EH (cell line): ENCODE data around the gene MYL6B.
A peak's percentile ranks its signal among the peaks of the same experiment; 100 is the strongest.

Experiments used
- DNase-seq: peaks from one replicate; pipeline ENCODE4 v3.0.0-alpha.2; 2015; ENCODE audit warnings: low read depth

MYL6B gene

DNA sequence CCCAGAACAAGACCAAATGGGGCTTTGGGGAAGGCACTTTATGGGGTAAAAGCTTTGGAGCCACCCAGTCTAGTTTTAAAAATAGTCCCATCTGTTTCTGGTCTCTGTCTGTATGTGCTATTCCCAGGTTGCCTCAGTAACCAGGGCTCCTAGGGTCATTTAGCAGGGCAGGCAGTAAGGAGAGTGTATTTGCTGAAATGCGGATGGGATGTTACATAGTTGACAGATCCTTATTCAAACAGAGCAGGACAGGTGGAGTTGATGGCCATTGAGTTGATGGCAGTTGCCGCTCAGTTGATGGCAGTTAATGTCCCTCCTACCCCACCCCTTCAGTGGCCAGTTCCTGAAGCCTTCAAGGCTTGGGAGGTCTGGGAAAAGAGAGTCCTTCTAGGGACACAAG, 29.8 kb upstream of the MYL6B start:
- no peak for DNase-seq

DNA sequence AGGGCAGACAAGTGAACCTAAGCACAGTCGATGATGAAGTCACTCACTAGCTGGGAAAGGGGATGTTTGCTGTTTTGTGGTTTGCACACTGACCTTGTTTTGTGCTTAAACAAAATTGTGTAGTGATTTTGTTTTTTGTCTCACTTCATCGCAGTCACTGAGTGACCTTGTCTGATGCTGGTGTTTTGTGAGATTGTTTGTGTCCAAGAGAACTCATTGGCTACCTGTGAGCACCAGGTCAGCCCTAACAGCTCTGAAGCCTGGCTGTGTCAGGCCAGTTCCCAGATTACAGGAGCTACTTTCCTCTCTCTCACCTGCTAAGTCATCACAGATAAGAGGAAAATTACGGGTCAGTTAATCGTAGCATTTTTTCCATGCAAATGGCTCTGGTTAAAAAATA, 28.3 kb upstream of the MYL6B start:
- DNase-seq: no peak

GRCh38 chr12:56126732-56127239, 25.6 kb upstream of the MYL6B start:
- DNase-seq: no peak

DNA sequence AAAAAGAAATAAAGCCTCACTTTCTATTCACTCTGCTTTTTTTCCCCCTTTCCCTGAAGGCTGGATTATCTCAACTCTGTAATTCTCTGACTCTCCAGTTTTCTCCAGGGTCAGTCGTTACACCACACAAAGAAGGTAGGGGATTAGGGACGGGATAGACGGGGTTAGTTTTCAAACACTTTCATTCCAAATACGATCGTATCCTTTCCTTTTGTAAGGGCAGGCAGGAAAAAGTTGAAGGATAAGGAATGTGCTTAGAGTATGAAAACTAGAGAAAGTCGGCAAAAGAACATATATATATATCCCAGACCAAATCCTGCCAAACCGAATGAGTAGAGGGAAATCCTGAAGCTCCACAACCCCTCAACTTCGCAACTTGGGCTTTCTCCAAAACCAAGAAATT, 24.9 kb upstream of the MYL6B start:
- no peak for DNase-seq

GRCh38 chr12:56127888-56128669, 24.3 kb upstream of the MYL6B start, which contains the start of gene ESYT1:
TSS of gene ESYT1 (plus strand) at chr12:56128267. CDS start at chr12:56128320, 53 bp downstream.
- DNase-seq: peak; percentile 100

DNA sequence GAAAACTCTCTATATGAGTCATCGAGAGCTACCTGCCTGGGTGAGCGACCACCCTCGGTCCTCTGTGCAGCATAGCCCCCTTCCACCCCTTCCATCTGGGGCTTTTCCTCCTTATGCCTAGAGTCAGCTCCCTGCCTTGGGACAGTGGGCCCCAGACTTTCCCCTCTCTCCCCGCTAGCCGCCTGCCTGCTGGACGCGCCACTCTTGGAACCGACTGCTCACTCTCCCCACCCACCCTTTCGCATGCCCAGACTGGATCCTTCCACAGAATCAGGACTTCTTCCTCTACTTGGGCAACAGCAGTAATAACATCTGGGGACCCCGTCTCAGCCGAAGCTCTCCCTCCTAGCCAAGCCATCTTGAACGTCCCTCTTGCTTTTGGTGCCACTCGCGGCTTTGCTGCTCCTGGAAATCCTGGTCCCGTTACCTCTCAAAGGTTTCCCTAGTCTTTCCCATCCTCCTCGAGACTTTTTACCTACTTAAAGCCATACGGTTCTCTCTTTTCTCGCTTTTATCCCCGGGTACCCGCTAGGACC, 23.6 kb upstream of the MYL6B start:
- peak; percentile 32 for DNase-seq

DNA sequence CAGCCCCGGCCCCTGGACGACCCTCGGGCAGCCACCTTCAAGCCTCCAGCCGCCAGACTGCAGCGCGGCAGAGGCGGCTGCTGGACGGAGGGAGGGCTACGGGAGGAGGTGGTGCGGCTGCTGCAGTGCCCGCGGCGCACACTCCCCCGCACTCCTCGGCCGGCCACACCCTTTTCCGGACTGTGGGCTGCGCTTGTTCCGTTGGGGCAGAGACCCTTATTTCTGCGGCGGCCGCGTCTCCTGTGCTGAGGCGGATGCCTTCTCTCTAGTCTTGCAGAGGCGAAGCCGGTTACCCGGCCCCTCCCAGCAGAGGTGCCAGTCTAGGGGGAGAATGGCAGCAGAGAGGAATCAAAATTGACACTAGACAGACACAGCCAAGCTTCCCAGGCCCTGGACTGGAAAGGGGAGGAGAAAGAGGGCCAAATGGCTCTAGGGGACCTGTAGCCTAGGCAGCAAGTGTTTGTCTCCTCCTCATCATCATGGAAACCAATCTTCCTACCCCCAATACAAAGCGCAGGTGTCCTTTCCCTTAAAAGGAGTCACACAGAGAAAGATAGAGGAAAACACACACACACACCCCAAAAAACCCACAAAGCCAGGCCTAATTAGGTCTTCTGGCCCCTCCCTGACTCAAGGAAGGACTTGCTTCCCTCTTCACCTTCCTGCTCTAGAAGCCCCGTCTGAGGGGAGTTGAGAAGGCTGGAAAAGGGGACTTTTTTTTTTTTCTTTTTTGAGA, 23.0 kb upstream of the MYL6B start:
- DNase-seq: peak; percentile 70

DNA sequence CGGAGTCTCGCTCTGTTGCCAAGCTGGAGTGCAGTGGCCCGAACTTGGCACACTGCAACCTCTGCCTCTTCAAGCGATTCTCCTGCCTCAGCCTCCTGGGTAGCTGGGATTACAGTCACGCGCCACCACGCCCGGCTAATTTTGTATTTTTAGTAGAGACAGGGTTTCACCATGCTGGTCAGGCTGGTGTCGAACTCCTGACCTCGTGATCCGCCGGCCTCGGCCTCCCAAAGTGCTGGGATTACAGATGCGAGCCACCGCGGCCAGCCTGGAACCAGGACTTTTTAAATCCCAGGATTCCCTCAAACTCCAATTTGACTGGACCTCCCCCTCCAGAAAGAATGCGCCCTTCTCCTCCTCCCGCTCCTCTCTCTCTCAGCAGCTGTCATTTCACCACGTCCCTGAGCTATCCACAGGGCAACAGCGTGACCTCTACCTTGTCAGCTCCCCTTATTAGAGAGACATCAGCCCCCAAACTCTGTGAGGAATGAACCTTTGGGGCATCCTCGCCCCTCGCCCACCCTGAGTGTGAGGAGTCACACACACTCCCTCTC, 22.4 kb upstream of the MYL6B start:
- no peak for DNase-seq

- DNase-seq: no peak
Measured at GRCh38 chr12:56130876-56131275, 21.5 kb upstream of the MYL6B start.

DNA sequence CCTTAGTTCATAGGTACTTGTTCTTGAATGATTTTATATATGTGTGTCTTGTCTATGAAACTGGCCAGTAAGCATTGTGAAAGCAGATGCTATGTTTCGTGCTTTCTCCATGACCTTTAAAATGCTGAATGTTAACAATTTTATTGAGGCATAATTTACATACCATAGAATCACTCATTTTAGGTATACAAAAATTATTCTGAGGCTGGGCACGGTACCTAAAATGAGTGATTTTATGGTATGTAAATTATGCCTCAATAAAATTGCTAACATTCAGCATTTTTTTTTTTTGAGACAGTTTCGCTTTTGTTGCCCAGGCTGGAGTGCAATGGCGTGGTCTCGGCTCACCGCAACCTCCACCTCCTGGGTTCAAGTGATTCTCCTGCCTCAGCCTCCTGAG, 17.5 kb upstream of the MYL6B start:
- no peak for DNase-seq

- DNase-seq: no peak
Measured at GRCh38 chr12:56137853-56138571, 14.4 kb upstream of the MYL6B start.

DNA sequence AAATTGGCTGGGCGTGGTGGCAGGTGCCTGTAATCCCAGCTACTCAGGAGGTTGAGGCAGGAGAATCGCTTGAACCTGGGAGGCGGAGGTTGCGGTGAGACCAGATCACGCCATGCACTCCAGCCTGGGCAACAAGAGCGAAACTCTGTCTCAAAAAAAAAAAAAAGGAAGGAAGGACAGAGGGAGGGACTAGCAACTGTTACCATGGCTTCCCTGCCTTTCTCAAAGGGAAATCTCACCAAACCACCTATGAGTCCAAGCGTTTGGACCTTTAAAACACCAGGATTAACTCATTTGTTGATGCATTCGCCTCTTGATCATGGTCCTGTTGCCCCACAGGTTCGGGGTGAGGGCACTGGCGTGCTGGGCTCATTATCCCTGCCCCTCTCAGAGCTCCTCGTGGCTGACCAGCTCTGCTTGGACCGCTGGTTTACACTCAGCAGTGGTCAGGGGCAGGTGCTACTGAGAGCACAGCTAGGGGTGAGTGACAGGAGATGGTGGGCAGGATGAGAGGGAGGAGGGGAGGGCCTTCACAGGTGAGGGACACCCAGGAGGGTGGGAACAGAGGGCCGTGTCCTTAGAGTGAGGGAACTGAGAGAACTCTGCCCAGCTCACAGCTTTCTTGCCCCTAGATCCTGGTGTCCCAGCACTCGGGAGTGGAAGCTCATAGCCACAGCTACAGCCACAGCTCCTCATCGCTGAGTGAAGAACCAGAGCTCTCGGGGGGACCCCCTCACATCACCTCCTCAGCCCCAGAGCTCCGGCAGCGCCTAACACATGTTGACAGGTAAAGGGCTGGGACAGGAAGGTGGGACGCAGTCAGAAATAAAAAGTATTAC, 10.2 kb upstream of the MYL6B start:
- DNase-seq: no peak

GRCh38 chr12:56143217-56143616, 9.2 kb upstream of the MYL6B start:
- no peak for DNase-seq

DNA sequence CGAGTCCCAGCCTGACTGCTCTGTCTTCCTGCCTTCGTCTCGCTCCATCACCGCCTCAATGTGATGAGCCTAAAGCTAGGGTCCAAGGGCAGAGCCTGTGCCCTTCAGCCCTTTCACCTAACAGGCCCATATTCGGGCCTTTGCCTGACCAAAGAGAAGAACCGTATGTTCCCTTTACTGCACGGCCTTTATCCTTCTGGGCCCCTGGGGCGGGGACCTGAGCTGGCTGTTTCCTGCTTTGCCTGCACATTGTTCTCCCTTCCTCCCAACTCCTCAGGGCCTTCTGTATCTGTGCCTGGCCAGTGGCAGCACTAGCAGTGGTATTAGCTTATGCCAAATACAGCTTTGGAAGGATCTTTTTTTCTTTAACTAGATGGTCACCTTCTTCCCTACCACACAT, 8.5 kb upstream of the MYL6B start:
- no peak for DNase-seq

GRCh38 chr12:56145217-56145616, 7.2 kb upstream of the MYL6B start:
- DNase-seq: no peak

DNA sequence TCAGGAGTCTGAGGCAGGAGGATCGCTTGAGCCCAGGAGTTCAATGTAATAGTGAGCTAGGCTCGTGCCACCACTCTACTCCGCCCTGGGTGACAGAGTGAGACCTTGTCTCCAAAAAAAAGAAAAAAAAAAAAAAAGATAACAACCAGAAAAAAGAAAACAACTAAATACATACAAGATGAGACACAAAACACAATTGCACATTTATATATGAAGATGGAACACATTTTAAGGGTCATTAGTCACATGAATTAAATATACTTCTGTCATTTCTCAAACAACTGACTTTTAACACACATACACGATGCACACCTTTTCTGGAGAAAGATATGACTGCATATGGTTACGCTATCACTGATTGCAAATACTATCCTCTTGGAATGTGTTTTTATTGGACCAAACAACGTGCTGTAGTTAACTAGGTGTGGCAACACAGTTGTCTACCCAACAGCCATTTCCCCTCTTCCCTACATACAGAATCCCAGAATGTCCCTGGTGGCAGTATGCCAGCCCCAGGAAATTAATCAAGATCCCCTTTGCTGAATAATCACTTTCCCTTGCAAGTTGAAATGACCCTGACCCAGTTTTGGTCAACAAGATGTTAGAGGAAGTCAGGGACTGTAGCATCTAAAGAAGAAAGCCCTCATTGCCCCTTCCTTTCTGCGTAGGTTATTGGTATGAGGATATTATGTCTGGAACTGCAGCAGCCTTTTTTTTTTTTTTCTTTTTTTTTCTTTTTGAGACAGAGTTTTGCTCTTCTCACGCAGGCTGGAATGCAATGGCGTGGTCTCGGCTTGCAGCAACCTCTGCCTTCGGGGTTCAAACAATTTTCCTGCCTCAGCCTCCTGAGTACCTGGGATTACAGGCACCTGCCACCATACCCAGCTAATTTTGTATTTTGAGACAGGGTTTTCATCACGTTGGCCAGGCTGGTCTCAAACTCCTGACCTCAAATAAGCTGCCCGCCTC, 5.6 kb upstream of the MYL6B start:
- DNase-seq: no peak

DNA sequence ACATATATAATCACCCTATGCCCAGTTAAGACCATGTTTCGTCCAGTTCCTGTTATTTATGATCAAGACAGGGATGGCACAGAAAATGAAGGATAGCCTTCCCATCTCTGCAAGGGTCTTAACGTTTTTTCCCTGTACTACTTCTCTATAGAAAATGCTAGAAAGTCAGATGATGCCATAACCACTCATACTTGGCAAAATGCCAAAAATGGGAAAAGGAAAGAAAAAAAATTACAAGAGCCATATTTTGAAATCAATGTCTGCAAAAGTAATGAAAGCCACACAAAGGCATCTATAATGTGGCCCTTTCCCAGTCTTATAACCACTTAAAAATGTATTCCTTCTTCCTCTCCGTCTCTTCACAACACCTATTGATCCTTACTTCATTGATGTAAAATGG, 1.8 kb upstream of the MYL6B start:
- peak; percentile 30 for DNase-seq

GRCh38 chr12:56151672-56152131, 685 bp upstream of the MYL6B start:
- DNase-seq: no peak

DNA sequence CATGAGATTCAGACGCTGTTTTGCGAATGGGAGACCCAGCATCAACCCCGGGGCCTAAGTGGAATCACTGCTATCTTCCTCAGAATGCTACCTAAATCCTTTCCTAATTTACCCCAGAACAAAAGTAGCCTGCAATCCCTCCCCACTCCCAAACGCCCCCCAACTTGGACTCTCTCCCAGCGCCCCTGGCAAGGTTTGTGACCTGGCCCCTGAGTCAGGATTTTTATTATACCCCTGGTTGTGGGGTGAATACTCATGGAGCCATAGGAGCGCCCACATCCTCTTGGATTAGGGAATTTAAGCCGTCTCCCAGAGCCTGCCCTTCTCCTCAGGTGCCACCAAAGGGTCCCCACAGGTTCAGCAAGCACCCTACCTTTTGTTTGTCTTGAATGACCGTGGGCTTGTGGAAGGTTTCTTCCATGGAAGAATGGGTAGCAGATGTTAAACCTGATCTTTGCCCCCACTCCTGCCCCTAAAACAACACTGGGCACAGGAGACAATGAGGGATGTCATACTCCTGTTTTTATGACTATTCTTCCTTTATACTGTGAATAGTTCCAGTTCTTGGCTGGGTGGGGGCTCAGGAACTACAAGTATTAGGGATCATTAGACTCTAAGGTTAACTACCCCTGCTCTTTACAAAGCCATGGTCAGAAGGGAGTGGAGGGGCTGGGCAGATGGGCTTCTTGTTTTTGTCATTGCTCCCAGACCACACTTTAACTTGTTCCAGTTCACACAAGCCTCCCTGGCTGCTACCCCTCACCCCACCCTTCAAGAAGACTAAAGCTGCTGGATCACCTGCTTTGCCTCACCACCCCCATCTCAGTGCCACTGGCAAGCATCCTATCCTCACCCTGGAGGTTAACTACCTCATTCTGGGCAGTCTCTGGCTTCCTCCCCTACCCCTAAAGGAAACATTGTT, 630 bp downstream of the MYL6B start:
- no peak for DNase-seq
